Right lobe of liver (tissue), 6 donors: ENCODE measurements around the gene PRKAG2. TPM values are rescaled to one million over a fixed set of nuclear protein-coding genes. Genes with fewer than 3 reads are reported as not detected.
A peak's percentile ranks its signal among the peaks of the same experiment; 100 is the strongest.

ENCODE experiments used
- ATAC-seq, 4 donors: fragments of 200-7000 bp; cut with Tn5 transposase; one replicate each; pipeline ENCODE4 v1.9.1; 2020; ENCODE audit warnings: mild to moderate bottlenecking in 4 of 4, moderate library complexity in 4 of 4
- DNase-seq, 3 donors: peaks; one replicate each; pipeline ENCODE4 v3.0.0-alpha.2; 2020
- H3K27ac ChIP-seq, 3 donors: fragments of 200-600 bp; one replicate each; pipeline ENCODE4 v1.8.0; 2022
- H3K27me3 ChIP-seq, 2 donors: fragments of 200-600 bp; one replicate each; pipeline ENCODE4 v1.8.0; 2022
- H3K36me3 ChIP-seq, 4 donors: fragments of 200-600 bp; sonication (generic) in 1 of 4; one replicate each; pipeline versions ENCODE4 v1.5.1 to v1.8.0; 2017 to 2022; ENCODE audit warnings: control low read depth in 1 of 4
- H3K4me1 ChIP-seq, 4 donors: fragments of 200-600 bp; sonication (generic) in 1 of 4; one replicate each; pipeline versions ENCODE4 v1.5.1 to v1.8.0; 2017 to 2022; ENCODE audit warnings: control low read depth in 1 of 4
- H3K4me3 ChIP-seq, 3 donors: fragments of 200-600 bp; one replicate each; pipeline ENCODE4 v1.8.0; 2022
- H3K9me3 ChIP-seq, 4 donors: fragments of 200-600 bp; sonication (generic) in 1 of 4; one replicate each; pipeline versions ENCODE4 v1.5.1 to v1.8.0; 2017 to 2022; ENCODE audit warnings: control low read depth in 1 of 4
- POLR2A ChIP-seq: fragments of 450-650 bp; IDR thresholded peaks from one replicate; pipeline ENCODE4 v1.6.1; 2017; ENCODE audit warnings: antibody characterized with exemption, mild to moderate bottlenecking
- WGBS: methylation state at CpG from one replicate; pipeline ENCODE4 v1.1.6; 2018; ENCODE audit warnings: low coverage, low lambda C conversion rate; ENCODE audit not compliant: insufficient coverage; ENCODE audit errors: missing lambda C conversion rate; 5-methylcytosine and 5-hydroxymethylcytosine counted together
- intact Hi-C, 2 donors: fragments of 100-400 bp; cut with DNase I; formaldehyde crosslinking; loops; one replicate each; pipeline versions ENCODE4 v1.11.2 to v1.14.1; 2022
- total RNA-seq, 6 experiments: library from RNA; depleted of rRNA in 2 of 6; stranded (reverse); fragments of >200 nt in 2 of 6; fragmentation: NEBNext Ultra II Directional in 3 of 6; extraction: Animal tissue kit (Norgen Biotek cat#: 25700) in 3 of 6; gene quantifications; one replicate each; pipeline versions ENCODE4 v1.1.0 to v1.2.4, GENCODE V29; 2016 to 2023
- TF ChIP-seq, protein P1 (sequence below), 4 donors: fragments of 200-600 bp in 3 of 4; fragments of 450-650 bp in 1 of 4; IDR thresholded peaks; one replicate each; pipeline versions ENCODE4 v1.5.1 to v1.8.0; 2016 to 2022; ENCODE audit warnings: antibody characterized with exemption in 4 of 4, mild to moderate bottlenecking in 2 of 4
- donor health status: DM: no; HTN: yes; CAD: no.
- donor health status: DM: no; HTN: no; CAD: no.
- donor health status: DM: no; HTN: no; CAD: no.
- donor health status: DM: no; HTN: yes; CAD: no.
- donor health status: DM: no; HTN: yes; CAD: no.

The PRKAG2 gene
- total RNA-seq, 6 experiments from 2014 or later, result 20.6 to 63.6 (median 29.5) TPM

- no peaks in the 10 kb centered on the region for H3K27me3 ChIP-seq
Observed at GRCh38 chr7:151571471-151571870, 305.4 kb downstream of the PRKAG2 start.

DNA sequence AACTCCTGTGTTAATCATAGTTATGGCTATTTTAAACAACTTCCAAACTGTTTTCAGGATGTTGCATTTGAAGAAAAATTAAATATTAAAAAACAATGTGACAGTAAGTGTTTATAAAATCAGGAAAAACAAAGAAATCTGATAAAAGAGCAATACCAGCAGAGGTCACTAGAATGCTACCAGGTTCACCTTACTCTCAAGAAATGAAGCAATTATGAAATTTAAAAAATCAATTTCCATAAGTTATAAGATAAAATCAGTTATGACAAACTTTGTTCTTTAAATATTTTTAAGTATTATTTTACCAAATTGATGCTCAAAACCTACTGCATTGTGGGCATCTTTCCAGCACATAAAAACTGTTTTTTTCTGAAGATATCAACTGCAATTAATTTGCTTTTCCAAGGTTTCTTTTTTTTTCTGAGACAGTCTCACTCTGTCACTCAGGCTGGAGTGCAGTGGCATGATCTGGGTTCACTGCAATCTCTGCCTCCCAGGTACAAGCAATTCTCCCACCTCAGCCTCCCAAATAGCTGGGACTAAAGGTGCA, 306.5 kb downstream of the PRKAG2 start:
- Histone ChIP-seq H3K4me1 (no peaks in the 10 kb centered on the region), H3K27me3 (no peaks in the 10 kb centered on the region), H3K27ac (no peak overlapping the region), H3K36me3 (peaks cover 0 to 22% (median 3%) of the 10 kb centered on the region in 4 donors), H3K9me3 (no peaks in the 10 kb centered on the region), H3K4me3 (no peak overlapping the region)
- DNase-seq, result no peak
- peak in 1 of 4 donors; percentile 16 for ATAC-seq
- intact Hi-C loops, result no loop called here
- TF ChIP-seq POLR2A, result no peak
- TF ChIP-seq, protein P1, sequence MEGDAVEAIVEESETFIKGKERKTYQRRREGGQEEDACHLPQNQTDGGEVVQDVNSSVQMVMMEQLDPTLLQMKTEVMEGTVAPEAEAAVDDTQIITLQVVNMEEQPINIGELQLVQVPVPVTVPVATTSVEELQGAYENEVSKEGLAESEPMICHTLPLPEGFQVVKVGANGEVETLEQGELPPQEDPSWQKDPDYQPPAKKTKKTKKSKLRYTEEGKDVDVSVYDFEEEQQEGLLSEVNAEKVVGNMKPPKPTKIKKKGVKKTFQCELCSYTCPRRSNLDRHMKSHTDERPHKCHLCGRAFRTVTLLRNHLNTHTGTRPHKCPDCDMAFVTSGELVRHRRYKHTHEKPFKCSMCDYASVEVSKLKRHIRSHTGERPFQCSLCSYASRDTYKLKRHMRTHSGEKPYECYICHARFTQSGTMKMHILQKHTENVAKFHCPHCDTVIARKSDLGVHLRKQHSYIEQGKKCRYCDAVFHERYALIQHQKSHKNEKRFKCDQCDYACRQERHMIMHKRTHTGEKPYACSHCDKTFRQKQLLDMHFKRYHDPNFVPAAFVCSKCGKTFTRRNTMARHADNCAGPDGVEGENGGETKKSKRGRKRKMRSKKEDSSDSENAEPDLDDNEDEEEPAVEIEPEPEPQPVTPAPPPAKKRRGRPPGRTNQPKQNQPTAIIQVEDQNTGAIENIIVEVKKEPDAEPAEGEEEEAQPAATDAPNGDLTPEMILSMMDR (IDR thresholded peaks at IDR 0.05), result peak; percentile 20 to 40 (median 36)

More at GRCh38 chr7:151571471-151571870, 305.4 kb downstream of the PRKAG2 start:
- H3K4me1 ChIP-seq, result no peaks in the 10 kb centered on the region
- DNase-seq (no peak), ATAC-seq (no peak)
- H3K27ac ChIP-seq, result no peak overlapping the region
- peaks cover 0 to 32% (median 0%) of the 10 kb centered on the region in 4 donors for H3K36me3 ChIP-seq
- 89% methylated on average over 5 of the region's 5 CpGs for WGBS
- no peak overlapping the region for H3K4me3 ChIP-seq
- no peaks in the 10 kb centered on the region for H3K9me3 ChIP-seq
- intact Hi-C loops, result no loop called here
- no peak for TF ChIP-seq POLR2A
- TF ChIP-seq, protein P1 (IDR thresholded peaks at IDR 0.05), result no peak

- DNase-seq, result no peak
- TF ChIP-seq, protein P1 (IDR thresholded peaks at IDR 0.05), result no peak
- no peak for TF ChIP-seq POLR2A
- intact Hi-C loops, result no loop called here
Observed at GRCh38 chr7:151568956-151569940, 307.7 kb downstream of the PRKAG2 start.

DNA sequence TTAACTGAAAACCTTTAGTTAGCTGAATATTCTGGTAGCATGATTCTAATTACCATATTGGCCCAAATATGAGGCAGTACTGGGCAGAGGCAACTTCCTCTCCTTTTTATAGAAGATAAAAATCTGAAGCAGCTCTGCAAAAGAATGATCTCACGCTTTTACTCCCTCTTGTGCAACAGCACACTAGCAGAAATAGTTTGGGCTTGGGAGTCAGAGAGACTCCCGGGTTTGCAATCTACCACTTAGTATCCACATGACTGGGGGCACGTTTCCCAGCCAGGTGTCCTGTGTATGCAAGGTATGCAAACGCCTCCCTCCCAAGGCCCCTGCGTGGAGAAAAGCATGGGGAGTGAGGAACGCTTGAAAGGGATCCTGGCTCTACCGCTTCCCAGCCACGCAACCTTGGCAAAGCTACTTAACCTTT, 310.0 kb downstream of the PRKAG2 start:
- ATAC-seq (peak in 3 of 4 donors; percentile 18 to 79 (median 23)), DNase-seq (no peak)
- intact Hi-C loops, result no loop called here
- Histone ChIP-seq H3K36me3 (peaks cover 0 to 36% (median 6%) of the 10 kb centered on the region in 4 donors), H3K27me3 (no peaks in the 10 kb centered on the region), H3K27ac (no peak overlapping the region), H3K4me3 (no peak overlapping the region), H3K9me3 (no peaks in the 10 kb centered on the region), H3K4me1 (no peaks in the 10 kb centered on the region)
- 58% methylated on average over 7 of the region's 8 CpGs for WGBS
- TF ChIP-seq, protein P1 (IDR thresholded peaks at IDR 0.05), result no peak
- TF ChIP-seq POLR2A, result no peak

More at GRCh38 chr7:151568956-151569940, 307.7 kb downstream of the PRKAG2 start:
- 88% methylated on average over 18 of the region's 20 CpGs for WGBS
- ATAC-seq, result no peak
- no peaks in the 10 kb centered on the region for H3K4me1 ChIP-seq
- no peak overlapping the region for H3K4me3 ChIP-seq
- H3K36me3 ChIP-seq, result peaks cover 0 to 27% (median 6%) of the 10 kb centered on the region in 4 donors
- no peak overlapping the region for H3K27ac ChIP-seq
- no peaks in the 10 kb centered on the region for H3K9me3 ChIP-seq
- H3K27me3 ChIP-seq, result no peaks in the 10 kb centered on the region
